Lower leg skin (tissue), 4 donors: ENCODE results near the gene BTBD16. TPM values are rescaled to one million over a fixed set of nuclear protein-coding genes. Genes with fewer than 3 reads are reported as not detected.

Experiments used
- DNase-seq, 2 donors: peaks; one replicate each; pipeline ENCODE4 v3.0.0-alpha.2; 2019; ENCODE audit warnings: low spot score in 2 of 2
- H3K4me3 ChIP-seq: fragments of 200-600 bp; sonication (generic); 2 replicates; pipeline ENCODE4 v1.5.1; 2017; ENCODE audit warnings: mild to moderate bottlenecking, low read depth; ENCODE audit not compliant: poor library complexity, severe bottlenecking
- CTCF ChIP-seq, 3 donors: fragments of 450-650 bp; IDR thresholded peaks; one replicate each; pipeline ENCODE4 v1.5.1; 2016; ENCODE audit warnings: antibody characterized with exemption in 3 of 3, mild to moderate bottlenecking in 3 of 3, moderate library complexity in 2 of 3
- POLR2A ChIP-seq, 2 donors: fragments of 450-650 bp; IDR thresholded peaks; one replicate each; pipeline ENCODE4 v1.6.1; 2016 to 2017; ENCODE audit warnings: antibody characterized with exemption in 2 of 2, mild to moderate bottlenecking in 1 of 2, moderate library complexity in 1 of 2
- WGBS, 2 donors: methylation state at CpG; one replicate each; pipeline ENCODE4 v1.1.5; 2018; 5-methylcytosine and 5-hydroxymethylcytosine counted together
- intact Hi-C: fragments of 100-400 bp; cut with DNase I; formaldehyde crosslinking; loops from one replicate; pipeline ENCODE4 v1.15.0; 2023; ENCODE audit warnings: low total_unique reads
- total RNA-seq, 4 donors: library from RNA; depleted of rRNA; stranded (reverse); fragments of >200 nt; gene quantifications; one replicate each; pipeline ENCODE4 v1.1.0, GENCODE V29; 2016

Gene BTBD16
- total RNA-seq, 4 donors from 2014 or later: 2.7 to 16.4 (median 9.0) TPM

- WGBS, 2 donors: 45 to 50% methylated on average over 1 of the region's 1 CpG
- intact Hi-C loops: no loop called here
- H3K4me3 ChIP-seq: no peak overlapping the region
- no peak for DNase-seq
- TF ChIP-seq CTCF (IDR thresholded peaks at IDR 0.05): no peak
- no peak for TF ChIP-seq POLR2A (IDR thresholded peaks at IDR 0.05)
These were observed 40.6 kb downstream of the BTBD16 start for GRCh38 chr10:122311716-122312115.

- intact Hi-C loops: no loop called here
- TF ChIP-seq CTCF (IDR thresholded peaks at IDR 0.05) (no peak), POLR2A (IDR thresholded peaks at IDR 0.05) (no peak)
- 87 to 88% methylated on average over 12 of the region's 12 CpGs for WGBS, 2 donors
- no peak overlapping the region for H3K4me3 ChIP-seq
- no peak for DNase-seq
These were observed 45.3 kb downstream of the BTBD16 start for GRCh38 chr10:122316224-122316884.

GRCh38 chr10:122321960-122322359 is 50.9 kb downstream of the BTBD16 start:
- H3K4me3 ChIP-seq: no peak overlapping the region
- TF ChIP-seq CTCF (IDR thresholded peaks at IDR 0.05) (no peak), POLR2A (IDR thresholded peaks at IDR 0.05) (no peak)
- intact Hi-C loops: no loop called here
- DNase-seq: no peak
- 62 to 67% methylated on average over 4 of the region's 4 CpGs for WGBS, 2 donors

GRCh38 chr10:122323189-122323588 is 52.1 kb downstream of the BTBD16 start:
- intact Hi-C loops: no loop called here
- TF ChIP-seq CTCF (IDR thresholded peaks at IDR 0.05) (no peak), POLR2A (IDR thresholded peaks at IDR 0.05) (no peak)
- WGBS, 2 donors: 25 to 50% methylated on average over 1 of the region's 1 CpG
- no peak overlapping the region for H3K4me3 ChIP-seq
- DNase-seq: no peak

GRCh38 chr10:122323941-122324675 is 53.0 kb downstream of the BTBD16 start:
- intact Hi-C loops: no loop called here

More at GRCh38 chr10:122323941-122324675, 53.0 kb downstream of the BTBD16 start:
- no peak overlapping the region for H3K4me3 ChIP-seq
- no peak for DNase-seq
- TF ChIP-seq POLR2A (IDR thresholded peaks at IDR 0.05) (no peak), CTCF (IDR thresholded peaks at IDR 0.05) (no peak)
- WGBS, 2 donors: 74 to 78% methylated on average over 5 of the region's 5 CpGs
